PC-3 (cell line): ENCODE data around the gene XPNPEP1.

Source experiments
- CTCF ChIP-seq: fragments of 300-600 bp; sonication (generic); conservative IDR thresholded peaks from 2 replicates; pipeline ENCODE4 v1.5.1; 2017; ENCODE audit warnings: antibody characterized with exemption, low read depth, mild to moderate bottlenecking, low read length
- EZH2phosphoT487 ChIP-seq: fragments of 300-600 bp; sonication (generic); IDR thresholded peaks from 2 replicates; pipeline ENCODE4 v1.6.1; 2018; ENCODE audit warnings: mild to moderate bottlenecking, antibody characterized with exemption, low read length, borderline replicate concordance

- TF ChIP-seq CTCF (no peak), EZH2phosphoT487 (no peak)
Measured at GRCh38 chr10:109958059-109958458, 34.7 kb upstream of the XPNPEP1 start.
